Measurements from ENCODE around the gene LRRC2.

- TF ChIP-seq POLR2A (IDR thresholded peaks at IDR 0.05) (no peak), CTCF (IDR thresholded peaks at IDR 0.05) (no peak)
Measured at GRCh38 chr3:46478341-46478740, 87.8 kb downstream of the LRRC2 start.
